GM03348 (cell line): ENCODE measurements around the gene PTBP2.

Source experiments
- DNase-seq: peaks from one replicate; pipeline ENCODE4 v3.0.0; 2012; ENCODE audit warnings: low spot score

PTBP2 gene, protein sequence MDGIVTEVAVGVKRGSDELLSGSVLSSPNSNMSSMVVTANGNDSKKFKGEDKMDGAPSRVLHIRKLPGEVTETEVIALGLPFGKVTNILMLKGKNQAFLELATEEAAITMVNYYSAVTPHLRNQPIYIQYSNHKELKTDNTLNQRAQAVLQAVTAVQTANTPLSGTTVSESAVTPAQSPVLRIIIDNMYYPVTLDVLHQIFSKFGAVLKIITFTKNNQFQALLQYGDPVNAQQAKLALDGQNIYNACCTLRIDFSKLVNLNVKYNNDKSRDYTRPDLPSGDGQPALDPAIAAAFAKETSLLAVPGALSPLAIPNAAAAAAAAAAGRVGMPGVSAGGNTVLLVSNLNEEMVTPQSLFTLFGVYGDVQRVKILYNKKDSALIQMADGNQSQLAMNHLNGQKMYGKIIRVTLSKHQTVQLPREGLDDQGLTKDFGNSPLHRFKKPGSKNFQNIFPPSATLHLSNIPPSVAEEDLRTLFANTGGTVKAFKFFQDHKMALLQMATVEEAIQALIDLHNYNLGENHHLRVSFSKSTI

DNA sequence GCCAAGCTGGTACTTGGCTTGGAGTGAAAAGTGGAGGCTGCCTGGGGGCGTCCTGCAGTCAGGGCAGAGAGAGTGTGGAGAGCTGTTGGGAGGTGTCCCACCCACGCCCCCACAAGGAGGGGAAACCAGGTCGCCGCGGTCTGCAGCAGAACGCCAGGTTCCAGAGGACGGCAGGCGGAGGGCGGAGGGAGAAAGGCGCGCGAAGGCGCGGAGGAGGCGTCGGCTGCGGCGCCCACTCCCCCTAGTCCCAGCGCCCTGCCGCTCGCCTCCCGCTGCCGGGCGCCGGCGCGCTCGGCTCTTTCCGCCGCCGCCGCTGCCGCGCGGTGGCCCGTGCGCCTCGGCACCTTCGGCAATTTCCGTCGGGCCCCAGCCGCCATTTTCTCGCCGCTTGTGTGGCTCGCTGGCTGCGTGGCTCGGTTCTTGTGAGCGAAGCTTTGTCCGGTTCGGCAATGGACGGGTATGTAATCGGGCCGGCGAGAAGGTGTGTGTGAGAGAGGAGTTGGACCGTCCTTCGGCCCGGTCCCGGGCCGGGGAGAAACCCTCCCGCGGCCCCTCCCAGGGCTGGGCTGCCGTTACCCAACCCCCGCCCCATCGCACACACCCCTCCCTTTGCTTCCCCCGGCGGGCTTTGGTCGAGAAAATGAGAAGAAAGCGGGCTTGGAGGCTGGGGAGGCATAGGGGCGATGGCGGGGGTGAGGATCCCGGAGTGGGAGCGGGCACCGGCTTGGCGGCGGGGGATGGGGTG lies at the start of gene PTBP2:
Gene PTBP2, plus strand, starts transcription at position 369 of the 745 bp plus-strand sequence. Its CDS starts 81 bp downstream, at position 450.
- DNase-seq: peak; percentile 96

DNA sequence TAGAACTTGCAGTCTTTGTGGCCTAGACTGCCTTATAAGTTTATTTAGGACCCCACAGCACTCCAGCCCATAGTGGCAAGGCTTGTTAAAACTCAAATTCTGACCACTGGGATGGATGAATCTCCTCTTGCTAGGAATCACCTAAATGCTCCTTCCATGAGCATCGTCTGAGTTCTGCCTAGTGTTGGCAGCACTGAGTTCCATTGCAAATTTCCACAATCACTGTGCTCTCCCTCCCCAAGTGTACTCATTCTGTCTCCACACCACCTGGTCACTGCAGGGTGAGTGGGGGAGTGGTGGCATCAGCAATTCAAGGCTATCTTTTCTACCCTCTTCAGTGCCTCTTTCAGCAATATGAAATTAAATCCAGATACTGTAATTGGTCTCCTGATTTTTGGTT lies 46.7 kb upstream of the PTBP2 start:
- no peak for DNase-seq

DNA sequence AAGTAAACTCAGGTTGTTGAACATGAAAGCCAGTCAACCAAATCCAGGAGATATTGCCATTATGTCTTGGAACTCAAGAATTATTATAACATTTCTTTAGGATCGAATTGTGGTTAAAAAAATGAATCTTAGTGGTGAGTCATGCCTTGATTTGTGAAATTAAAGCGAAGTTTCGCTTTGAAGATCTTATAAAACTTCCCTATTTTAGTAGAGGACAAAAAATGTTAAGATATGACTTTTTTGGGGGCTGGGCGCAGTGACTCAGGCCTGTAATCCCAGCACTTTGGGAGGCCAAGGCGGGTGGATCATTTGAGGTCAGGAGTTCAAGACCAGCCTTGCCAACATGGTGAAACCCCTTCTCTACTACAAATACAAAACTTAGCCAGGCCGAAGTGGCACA lies 39.5 kb upstream of the PTBP2 start:
- no peak for DNase-seq

DNA sequence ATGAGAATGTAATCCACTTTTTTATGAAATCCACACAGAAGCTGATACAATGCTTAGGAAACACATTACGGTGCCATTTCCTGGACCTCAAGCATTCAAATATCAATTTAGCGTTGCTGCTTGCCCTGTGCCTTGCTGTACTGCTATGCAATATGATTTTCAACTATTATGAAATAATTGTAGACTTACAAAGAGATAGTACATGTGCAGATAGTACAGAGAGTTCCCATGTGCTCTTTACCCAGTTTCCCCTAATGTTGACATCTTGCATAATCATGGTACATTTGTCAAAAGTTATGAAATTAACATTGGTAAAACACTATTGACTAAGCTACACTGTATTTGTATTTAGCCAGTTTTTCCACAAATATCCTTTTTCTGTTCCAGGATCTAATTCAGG lies 37.7 kb upstream of the PTBP2 start:
- DNase-seq: no peak

DNA sequence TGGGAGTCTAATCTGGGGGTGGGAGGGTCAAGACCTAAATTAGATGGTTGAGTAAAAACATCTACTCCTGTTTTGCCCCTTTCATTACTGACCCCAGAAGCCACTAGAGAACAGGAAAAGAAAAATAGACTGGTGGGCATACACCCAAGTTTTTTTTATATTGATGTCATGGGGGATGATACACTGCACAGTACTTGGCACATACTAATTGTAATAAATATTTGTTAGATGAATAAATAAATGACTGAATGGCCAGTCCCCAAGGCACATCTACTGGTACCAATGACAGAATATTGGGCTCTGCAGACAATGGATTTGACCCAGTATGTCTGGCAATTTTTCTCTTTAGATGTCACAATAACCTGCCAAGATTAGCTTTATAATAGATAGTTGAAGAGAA lies 36.8 kb upstream of the PTBP2 start:
- no peak for DNase-seq

DNA sequence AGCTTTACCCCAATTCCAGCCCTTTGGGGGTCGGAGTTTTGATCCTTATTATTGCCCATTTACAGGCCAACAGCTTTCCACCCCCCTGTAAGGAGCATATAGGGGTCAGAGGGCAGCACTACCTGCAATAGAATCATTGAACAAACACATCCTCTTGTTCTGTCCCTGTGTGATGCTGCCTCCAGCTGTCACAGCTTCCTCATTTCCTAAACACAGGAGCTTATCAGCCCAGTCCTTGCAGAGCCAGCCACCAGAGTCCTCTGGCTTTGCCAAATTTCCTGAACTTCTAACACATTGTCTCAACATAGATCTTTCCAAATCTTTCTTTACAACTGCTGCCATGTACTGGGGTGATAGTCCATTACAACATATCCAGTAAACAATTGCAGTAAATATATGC lies 32.8 kb upstream of the PTBP2 start:
- no peak for DNase-seq

DNA sequence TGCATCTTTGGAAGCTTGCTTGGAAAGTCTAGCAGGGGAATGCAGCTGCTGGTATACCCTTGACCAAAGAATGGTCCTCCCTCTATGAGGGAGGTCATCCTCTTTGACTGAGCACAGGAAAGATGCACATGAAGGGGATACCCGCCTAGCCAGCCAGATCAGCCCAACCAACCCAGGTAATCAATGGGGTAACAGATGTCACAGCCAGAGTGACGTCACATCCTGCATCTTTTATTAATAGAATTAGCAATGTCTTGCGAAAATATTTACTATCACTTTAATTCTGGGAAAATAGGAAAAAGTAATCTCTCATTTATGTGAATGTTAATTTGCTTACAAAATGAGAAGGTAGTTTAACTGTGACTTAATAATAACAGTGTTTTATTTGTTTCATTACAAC lies 25.6 kb upstream of the PTBP2 start:
- DNase-seq: no peak

DNA sequence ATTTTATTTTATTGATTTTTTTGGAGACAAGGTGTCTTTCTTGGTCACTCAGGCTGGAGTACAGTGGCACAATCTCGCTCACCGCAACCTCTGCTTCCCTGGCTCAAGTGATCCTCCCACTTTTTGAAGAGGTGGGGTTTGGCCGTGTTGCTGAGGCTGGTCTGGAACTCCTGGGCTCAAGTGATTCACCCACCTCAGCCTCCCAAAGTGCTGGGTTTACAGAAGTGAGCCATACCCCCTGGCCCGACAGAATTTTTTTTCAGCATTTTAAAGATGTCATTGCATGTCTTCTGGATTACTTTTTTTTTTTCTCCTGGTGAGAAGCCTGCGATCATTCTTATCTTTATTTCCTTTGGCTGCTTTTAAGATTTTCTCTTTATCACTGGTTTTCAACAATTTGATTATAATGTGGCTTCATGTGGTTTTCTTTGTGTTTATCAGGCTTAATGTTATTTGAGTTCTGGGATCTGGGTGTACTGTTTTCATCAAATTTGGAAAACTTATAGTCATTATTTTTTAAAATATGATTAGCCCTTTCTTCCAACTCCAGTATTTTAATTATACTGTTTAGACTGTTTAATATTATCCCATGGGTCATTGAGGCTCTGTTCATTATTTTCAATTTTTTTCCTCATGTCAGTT lies 23.1 kb upstream of the PTBP2 start:
- DNase-seq: no peak

DNA sequence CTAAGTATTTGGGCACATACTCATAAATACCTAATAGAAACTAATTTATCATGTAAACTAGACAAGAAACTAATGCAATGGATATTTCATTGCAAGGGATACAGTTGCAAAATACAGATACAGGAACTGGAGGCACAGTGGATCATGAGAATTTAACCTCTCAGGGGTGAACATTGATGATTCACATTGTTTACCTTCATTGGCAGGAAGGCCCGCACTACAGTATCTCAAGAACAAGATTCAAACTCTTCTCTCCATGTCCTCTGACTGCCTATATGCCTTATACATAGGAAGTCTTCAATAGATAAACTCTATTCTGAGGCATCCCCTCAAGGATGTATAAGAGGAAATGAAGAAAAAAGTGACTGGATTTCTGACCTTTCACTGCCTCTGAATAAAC lies 18.4 kb upstream of the PTBP2 start:
- DNase-seq: no peak

DNA sequence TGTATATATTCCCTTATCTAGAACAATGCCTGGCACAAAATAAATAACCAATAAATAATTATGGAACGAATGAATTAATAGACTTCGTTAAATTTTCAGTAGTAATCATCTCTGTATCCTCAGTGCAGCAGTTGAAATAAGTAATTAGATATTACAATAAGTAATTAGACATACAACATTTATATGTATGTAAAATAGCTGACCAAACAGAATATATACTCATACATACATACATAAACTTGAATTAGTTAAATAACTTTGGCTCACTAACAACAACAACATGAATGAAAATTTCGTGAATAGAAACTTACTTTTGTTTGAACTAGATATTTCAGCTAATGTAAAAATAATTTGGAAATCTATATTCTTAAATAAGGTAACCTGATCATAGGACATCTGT lies 14.6 kb upstream of the PTBP2 start:
- DNase-seq: no peak

DNA sequence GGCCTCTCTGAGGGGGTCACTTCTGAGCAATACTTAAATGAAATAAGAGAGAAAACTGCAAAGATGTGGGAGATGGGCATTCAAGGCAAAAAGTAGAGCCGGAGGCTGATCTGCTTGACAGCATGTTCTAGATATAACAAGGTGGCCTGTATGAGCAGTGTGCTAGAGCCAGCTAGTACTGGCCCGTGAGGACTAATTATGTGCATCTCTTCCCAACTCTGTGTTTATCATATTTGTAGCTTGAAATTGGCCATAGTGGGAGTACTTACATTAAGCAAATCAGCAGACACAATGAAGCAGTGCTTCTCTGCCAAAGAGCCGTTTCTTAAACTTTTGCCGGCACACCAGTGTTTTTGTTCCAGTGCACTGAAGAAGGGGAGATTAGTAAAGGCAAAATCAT lies 13.1 kb upstream of the PTBP2 start:
- DNase-seq: no peak

DNA sequence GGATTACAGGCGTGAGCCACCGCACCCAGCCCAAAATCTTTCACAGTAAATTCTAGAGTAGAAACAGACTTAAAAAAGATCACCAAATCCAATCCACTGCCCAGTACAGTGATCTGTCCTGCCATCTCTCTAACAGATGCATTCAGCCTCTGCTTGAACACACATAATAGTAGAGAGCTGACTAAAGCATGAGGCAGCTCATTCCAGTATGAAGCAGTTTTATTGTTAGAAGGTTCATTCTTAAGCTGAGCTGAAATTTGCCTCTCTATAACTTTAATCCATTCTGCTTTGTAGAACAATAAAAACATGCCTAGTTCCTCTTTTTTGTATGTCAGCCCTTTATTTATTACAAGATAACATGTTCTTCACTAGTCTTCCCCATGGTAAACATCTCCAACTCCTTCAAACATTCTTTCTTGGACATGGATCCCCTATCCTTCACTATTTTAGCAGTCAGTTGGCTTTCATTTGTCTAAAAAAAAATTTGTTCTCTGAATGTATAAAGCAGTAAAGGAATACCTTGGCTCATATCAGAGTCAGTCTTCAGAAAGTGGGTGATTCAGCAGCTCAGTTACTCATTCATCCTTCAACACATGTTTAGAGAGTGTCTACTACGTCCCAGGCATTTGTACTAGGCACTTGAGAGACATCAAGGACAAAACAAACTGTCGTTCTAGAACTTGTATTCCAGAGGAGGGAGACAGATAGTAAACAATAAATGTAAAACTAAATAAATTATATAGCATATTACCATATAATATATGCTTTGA lies 10.7 kb upstream of the PTBP2 start:
- DNase-seq: peak; percentile 32

DNA sequence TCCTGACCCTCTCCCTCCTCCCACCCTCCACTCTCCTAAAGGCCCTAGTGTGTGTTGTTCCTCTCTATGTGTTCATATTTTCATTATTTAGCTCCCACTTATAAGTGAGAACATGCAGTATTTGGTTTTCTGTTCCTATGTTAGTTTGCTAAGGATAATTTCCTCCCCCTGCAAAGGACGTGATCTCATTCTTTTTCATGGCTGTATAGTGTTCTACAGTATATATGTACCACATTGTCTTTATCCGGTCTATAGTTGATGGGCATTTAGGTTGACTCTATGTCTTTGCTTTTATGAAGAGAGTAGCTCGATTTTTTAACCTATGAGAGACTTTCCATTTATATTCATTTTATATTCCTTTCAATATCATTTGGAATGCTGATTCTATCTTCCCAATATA lies 7.9 kb upstream of the PTBP2 start:
- DNase-seq: no peak

DNA sequence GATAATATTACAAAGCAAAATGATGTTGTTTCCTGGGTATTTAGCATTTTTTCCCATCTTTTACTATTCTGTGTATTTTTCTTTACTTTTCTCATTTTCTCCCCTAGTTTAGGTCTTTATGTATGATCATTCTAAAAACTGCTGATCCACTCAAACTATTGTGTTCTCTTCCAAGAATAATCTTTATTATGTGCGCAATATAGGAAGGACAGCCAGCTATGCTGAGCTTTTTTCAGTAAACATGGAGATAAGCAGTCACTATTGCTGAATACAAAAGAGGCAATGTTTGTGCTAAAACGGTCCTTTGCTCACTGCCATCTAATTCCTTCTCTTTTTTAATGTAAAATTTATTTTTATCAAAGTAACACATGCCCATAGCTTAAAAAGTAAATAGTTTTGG lies 6.7 kb upstream of the PTBP2 start:
- no peak for DNase-seq

DNA sequence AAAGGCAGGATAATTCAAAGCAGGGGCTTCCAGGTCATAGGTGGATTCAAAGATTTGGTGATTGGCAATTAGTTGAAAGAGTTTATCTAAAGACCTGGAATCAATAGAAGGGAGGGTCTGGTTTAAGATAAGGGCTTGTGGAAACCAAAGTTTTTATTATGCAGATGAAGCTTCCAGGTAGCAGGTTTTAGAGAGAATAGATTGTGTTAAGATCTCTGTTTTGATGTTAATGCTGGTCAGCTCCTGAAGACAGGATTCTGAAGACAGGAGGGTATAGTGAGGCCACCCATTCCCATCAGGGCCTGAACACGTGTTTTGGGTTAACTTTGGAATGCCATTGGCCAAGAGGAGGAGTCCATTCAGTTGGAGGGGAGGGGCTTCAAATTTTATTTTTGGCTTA lies 6.1 kb upstream of the PTBP2 start:
- DNase-seq: no peak

DNA sequence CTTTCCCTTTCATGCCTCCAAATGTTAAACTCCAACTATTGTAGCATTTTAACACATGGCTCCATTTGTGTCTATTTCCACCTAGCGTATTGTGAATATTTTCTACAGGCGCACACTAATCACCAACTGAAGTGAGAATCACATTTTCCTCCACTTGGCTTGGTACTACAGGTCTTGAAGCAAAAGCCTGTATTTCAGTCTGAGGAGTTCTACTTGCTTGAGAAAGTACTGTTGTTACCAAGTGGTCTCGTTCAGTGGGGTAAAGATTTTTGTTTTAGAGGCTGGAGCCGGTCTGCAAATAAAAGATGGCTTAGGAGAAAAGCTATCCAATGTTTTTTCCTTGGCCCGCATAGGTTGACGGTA lies 550 bp upstream of the PTBP2 start:
- DNase-seq: no peak

DNA sequence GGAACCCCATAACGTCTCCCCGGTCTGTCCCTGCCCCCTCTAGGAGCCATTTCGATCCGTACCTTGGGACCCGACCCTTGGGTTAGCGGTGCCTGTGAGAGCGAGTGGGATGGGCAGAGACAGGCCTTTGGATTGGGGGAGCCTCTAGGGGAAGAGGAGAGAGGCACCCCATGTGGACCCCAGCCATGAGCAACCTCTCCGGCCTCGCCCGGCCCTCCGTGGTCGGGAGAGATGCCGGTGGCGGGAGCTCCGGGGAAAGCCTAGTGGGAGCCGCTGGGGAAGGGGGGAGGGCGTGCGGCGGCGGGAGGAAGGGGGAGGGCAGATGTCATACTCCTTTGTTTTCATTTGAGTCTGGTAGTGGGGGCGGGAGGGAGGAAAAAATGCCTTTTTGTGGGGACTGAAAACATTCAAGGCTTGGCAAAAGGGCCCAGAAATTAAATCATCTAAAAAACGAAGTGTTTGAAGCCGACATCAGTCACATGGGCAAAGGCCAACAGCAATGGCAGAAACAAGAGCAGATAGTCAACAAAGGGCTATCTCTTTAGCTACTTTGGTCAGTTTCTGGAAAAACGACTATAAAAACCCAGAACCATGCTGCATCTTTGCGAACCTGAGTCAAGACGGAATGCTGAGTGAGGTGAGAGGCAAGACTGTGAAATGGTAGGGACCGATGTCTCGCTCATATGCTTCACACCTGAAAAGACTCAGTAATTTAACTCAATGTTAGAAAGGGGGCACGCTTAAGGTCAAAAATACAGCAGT lies 758 bp downstream of the PTBP2 start:
- DNase-seq: peak; percentile 87

DNA sequence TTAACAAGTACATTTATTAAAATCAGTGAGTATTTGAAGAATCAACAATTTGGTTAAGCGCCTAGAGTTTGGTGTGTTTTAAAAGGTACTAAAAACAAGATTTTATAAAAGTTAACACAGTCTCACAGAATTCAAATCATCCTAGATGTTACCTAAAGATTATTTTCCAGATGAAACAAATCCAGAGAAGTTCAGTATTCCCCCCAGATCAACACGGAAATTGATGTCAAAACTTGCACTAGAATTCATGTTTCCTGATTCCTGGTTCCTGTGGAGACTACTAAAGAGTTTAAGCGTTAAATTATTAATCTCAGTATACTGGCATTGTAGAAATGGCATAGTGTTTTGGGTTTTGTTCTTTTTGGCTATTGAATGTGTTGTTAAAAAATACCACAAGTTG lies 1.4 kb downstream of the PTBP2 start:
- DNase-seq: peak; percentile 7

DNA sequence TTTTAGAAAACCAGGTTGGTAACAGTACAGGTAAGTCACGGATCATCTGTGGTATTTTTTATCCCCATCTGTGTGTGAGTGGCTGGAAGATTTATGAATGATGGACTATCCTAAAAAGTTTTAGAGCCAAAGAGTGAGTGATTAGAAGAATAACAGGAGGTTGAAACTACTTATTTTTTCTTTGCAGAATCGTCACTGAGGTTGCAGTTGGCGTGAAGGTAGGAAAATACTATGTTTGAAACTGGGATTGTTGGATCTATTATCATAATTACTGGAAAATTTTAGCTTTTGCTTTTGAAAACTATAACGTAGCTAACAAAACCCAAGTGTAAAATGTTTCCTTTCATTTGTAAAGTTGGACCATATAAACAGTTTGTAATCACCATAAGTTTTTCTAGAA lies 1.8 kb downstream of the PTBP2 start:
- no peak for DNase-seq

DNA sequence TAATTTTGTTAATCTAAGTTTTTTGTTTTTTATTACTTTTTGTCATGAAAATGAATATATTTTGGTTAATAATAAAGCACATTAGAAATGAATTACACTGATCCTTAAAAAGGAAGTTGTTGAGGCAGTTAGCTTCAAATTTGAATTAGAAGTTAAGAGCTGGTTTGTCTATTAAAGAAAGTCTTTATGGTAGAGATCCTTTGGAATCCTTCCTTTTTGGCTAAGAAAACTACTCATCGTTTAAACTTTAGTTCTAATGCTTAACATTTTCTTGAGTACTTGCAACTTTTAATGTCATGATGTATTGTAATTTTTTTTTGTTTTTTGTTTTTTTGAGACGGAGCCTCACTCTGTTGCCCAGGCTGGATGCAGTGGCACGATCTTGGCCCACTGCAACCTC lies 2.4 kb downstream of the PTBP2 start:
- no peak for DNase-seq

DNA sequence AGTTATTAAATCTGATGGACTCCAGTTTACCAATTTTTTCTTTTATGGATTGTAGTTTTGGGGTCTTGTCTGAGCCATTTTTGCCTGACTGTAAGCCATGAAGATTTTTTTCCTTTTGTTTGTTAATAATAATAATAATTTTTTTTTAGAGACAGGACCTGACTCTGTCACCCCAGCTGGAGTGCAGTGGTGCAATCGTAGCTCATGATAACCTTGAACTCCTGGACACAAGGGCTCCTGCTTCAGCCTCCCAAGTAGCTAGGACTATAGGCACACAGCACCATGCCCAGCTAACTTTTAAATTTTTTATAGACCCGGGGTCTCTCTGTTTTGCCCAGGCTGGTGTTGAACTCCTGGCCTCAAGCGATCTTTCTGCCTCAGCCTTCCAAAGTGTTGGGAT lies 6.3 kb downstream of the PTBP2 start:
- no peak for DNase-seq
